Fibroblast of pulmonary artery (primary cell): ENCODE results near the gene CASP10.
A peak's percentile ranks its signal among the peaks of the same experiment; 100 is the strongest.
"Not testable (repeated sequence)": the region's sequence is repeated elsewhere in the genome, so short reads cannot be mapped to it uniquely, and the experiment has no call there.

Experiments used
- DNase-seq: peaks from one replicate; pipeline ENCODE4 v3.0.0-alpha.2; 2010; ENCODE audit warnings: low read depth
- H3K4me3 ChIP-seq: replicated peaks from 2 replicates; pipeline ENCODE4 v1.5.1; 2011; ENCODE audit warnings: low read depth, mild to moderate bottlenecking, control low read depth, low read length, moderate library complexity
- TF ChIP-seq, protein P1 (sequence below): IDR thresholded peaks from 2 replicates; pipeline ENCODE4 v1.5.1; 2011; ENCODE audit warnings: mild to moderate bottlenecking, control low read depth, low read length, inconsistent platforms; ENCODE audit errors: missing control alignments

The CASP10 gene

DNA sequence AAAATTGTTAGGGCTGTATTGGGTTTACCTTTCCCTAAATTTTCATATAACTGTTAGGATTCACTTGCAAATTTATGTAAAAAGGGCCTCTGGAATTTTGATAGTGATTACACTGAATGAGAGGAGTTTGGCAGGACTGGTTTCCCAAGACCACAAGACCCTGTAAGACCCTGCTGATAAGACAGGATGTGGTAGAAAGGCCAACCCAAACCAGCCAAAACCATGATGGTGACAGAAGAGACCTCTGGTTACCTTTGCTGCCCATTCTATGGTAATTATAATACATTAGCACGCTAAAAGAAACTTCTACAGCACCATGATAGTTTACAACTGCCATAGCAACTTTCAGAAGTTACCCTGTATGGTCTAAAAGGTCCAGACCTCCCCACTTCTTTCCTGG, 8.3 kb upstream of the CASP10 start:
- TF ChIP-seq, protein P1, sequence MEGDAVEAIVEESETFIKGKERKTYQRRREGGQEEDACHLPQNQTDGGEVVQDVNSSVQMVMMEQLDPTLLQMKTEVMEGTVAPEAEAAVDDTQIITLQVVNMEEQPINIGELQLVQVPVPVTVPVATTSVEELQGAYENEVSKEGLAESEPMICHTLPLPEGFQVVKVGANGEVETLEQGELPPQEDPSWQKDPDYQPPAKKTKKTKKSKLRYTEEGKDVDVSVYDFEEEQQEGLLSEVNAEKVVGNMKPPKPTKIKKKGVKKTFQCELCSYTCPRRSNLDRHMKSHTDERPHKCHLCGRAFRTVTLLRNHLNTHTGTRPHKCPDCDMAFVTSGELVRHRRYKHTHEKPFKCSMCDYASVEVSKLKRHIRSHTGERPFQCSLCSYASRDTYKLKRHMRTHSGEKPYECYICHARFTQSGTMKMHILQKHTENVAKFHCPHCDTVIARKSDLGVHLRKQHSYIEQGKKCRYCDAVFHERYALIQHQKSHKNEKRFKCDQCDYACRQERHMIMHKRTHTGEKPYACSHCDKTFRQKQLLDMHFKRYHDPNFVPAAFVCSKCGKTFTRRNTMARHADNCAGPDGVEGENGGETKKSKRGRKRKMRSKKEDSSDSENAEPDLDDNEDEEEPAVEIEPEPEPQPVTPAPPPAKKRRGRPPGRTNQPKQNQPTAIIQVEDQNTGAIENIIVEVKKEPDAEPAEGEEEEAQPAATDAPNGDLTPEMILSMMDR, result no peak
- no peak for DNase-seq
- no peak overlapping the region for H3K4me3 ChIP-seq

DNA sequence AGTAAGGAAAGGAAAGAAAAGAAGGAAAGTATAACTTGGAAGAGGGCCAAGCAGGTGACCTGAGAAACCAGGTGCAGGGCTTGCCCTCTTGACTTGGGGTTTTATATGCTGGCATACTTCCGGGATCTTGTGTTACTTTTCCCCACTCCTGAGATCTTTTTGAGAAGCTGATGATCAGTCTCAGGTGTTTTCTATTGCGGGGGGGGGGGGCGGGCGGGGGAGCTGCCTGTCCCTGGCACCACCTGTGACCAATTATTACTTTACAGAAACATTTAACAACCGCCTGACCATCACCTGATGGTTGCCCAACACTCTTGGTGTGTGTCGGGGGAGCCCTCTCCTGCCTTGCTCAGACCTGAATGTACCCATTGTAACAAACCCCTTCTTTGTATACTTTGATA, 6.9 kb upstream of the CASP10 start:
- H3K4me3 ChIP-seq, result no peak overlapping the region
- TF ChIP-seq, protein P1, result no peak
- DNase-seq, result no peak

DNA sequence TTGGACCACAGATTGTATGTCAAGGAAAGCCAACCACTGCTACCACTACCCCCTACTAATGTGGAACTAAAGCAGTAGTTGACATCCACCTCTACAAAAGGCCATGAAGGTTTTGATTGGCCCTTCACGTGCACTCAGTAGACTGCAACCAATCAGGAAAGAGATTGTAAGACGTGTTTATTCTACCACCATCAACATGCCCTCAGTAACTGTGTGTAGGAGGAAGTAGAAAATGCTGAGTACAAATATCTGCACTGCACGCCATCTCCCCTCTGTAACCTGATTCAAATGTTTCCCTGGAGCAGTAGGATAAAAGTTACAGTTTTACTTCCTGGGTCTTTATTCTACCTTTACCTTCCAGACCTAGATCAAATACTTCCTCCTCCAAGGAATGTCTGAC, 2.9 kb upstream of the CASP10 start:
- H3K4me3 ChIP-seq, result no peak overlapping the region
- TF ChIP-seq, protein P1, result no peak
- no peak for DNase-seq

DNA sequence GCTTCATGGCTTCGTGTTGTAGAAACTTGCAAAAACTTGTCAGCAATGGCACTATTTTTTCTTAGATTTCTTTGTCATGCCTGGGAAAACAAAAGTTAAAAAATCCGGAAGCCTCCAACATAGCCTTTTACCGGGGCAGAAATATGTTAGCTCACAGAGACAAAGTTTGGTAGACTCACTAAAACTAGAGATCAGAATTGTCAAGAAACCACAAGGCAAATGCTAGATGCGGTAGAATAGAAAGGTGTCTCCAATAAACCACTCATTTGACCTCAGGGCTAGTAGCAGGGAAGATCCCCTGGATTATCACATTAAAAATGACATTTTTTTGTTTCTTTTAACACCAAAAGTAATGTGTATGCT, 405 bp downstream of the CASP10 start:
- DNase-seq, result no peak
- TF ChIP-seq, protein P1, result no peak
- peak overlapping the region; percentile 52 for H3K4me3 ChIP-seq

DNA sequence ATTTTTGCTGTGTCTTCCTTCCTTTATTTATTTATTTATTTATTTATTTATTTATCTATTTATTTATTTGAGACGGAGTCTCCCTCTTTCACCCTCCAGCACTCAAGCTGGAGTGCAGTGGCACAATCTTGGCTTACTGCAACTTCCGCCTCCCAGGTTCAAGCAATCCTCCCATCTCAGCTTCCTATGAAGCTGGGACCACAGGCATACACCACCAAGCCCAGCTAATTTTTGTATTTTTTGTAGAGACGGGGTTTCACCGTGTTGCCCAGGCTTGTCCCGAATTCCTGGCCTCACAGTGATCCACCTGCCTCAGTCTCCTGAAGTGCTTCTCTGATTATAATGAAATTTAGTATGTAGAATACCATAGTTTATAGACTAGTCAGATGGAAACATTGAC, 894 bp downstream of the CASP10 start:
- DNase-seq, result not testable (repeated sequence)

DNA sequence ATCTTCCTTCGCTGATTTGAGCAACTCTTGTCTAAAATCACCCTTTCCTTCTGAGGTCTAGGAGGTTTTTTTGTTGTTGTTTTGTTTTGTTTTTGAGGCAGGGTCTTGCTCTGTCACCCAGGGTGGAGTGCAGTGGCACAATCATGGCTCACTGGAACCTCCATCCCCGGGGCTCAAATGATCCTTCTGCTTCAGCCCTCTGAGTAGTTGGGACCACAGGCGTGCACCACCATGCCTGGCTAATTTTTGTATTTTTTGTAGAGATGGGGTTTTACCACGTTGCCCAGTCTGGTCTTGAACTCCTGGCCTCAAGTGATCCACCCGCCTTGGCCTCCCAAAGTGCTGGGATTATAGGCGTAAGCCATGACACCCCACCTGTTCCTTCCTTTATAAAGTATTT, 1.3 kb downstream of the CASP10 start:
- DNase-seq, result not testable (repeated sequence)
- H3K4me3 ChIP-seq, result peak overlapping the region; percentile 52

More for the DNA sequence above, 894 bp downstream of the CASP10 start:
- peak overlapping the region; percentile 52 for H3K4me3 ChIP-seq

DNA sequence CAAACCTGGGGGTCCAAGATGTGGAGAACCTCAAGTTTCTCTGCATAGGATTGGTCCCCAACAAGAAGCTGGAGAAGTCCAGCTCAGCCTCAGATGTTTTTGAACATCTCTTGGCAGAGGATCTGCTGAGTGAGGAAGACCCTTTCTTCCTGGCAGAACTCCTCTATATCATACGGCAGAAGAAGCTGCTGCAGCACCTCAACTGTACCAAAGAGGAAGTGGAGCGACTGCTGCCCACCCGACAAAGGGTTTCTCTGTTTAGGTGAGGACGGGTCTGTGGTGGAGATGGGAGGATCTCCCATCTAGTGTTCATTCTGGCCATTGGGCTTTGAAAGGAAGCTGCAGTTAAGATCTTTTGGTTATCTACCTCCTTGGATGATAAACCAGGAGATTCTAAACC, 2.9 kb downstream of the CASP10 start:
- no peak for DNase-seq
- TF ChIP-seq, protein P1, result no peak
- no peak overlapping the region for H3K4me3 ChIP-seq

DNA sequence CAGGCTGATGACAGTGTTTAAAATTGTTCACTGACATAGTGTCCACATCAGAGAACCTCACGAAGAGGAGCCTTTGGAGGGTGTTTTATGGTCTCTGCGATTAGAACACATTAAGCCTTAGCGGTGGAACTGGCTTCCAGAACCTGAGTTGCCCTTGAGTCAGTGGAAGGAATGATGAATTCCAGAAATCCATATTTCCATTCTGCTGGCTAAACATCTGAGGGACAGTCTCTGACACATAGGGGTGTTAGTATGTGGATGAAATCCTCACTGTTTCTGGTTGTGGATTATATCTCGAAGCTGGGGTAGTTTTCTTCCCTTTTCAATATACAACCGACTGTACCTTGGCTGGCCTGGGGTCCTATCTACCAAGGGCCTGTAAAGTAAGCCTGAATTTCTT, 4.0 kb downstream of the CASP10 start:
- DNase-seq, result no peak
- H3K4me3 ChIP-seq, result no peak overlapping the region
- TF ChIP-seq, protein P1, result no peak
